Liver (tissue), 9 donors: Measurements from ENCODE around the gene ZNF292. TPM values are rescaled to one million over a fixed set of nuclear protein-coding genes. Genes with fewer than 3 reads are reported as not detected.

Source experiments
- DNase-seq: peaks from one replicate; pipeline ENCODE4 v3.0.0-alpha.2; 2017; ENCODE audit warnings: low spot score
- H3K27ac ChIP-seq, 2 donors: one replicate each; pipeline ENCODE4 v1.7.0; 2013; ENCODE audit warnings: inconsistent platforms in 2 of 2, low read length in 2 of 2, control low read depth in 1 of 2, low read depth in 1 of 2, mild to moderate bottlenecking in 1 of 2
- H3K27me3 ChIP-seq, 4 donors: one replicate each; pipeline versions ENCODE4 v1.6.1 to v1.7.0; 2013; ENCODE audit warnings: low read length in 3 of 4, inconsistent platforms in 1 of 4, mild to moderate bottlenecking in 1 of 4, moderate library complexity in 1 of 4; ENCODE audit not compliant: control insufficient read depth in 4 of 4, insufficient read depth in 4 of 4
- H3K36me3 ChIP-seq, 4 donors: one replicate each; pipeline versions ENCODE4 v1.6.1 to v1.7.0; 2013; ENCODE audit warnings: low read length in 3 of 4, mild to moderate bottlenecking in 3 of 4, low read depth in 1 of 4, moderate library complexity in 1 of 4; ENCODE audit not compliant: control insufficient read depth in 4 of 4, insufficient read depth in 3 of 4
- H3K4me1 ChIP-seq, 4 donors: one replicate each; pipeline versions ENCODE4 v1.6.1 to v1.7.0; 2013; ENCODE audit warnings: low read length in 3 of 4, mild to moderate bottlenecking in 3 of 4, moderate library complexity in 1 of 4; ENCODE audit not compliant: control insufficient read depth in 4 of 4, insufficient read depth in 4 of 4
- H3K4me3 ChIP-seq, 3 donors: one replicate each; pipeline versions ENCODE4 v1.6.1 to v1.7.0; 2013; ENCODE audit warnings: low read length in 3 of 3, control low read depth in 1 of 3, low read depth in 1 of 3, mild to moderate bottlenecking in 1 of 3
- H3K9ac ChIP-seq, 2 donors: one replicate each; pipeline ENCODE4 v1.7.0; 2013; ENCODE audit warnings: low read length in 2 of 2, mild to moderate bottlenecking in 2 of 2, moderate library complexity in 2 of 2, control low read depth in 1 of 2, low read depth in 1 of 2
- H3K9me3 ChIP-seq, 4 donors: one replicate each; pipeline versions ENCODE4 v1.6.1 to v1.7.0; 2013; ENCODE audit warnings: low read length in 3 of 4; ENCODE audit not compliant: control insufficient read depth in 4 of 4
- ATF3 ChIP-seq: IDR thresholded peaks from 2 replicates; pipeline ENCODE4 v1.6.1; 2016; ENCODE audit warnings: antibody characterized with exemption
- EGR1 ChIP-seq, 2 donors: IDR thresholded peaks; 2 replicates each; pipeline ENCODE4 v1.6.1; 2016 to 2018; ENCODE audit warnings: antibody characterized with exemption in 2 of 2, low read depth in 2 of 2
- GABPA ChIP-seq, 2 donors: IDR thresholded peaks in 1 of 2; conservative IDR thresholded peaks in 1 of 2; 2 replicates each; pipeline ENCODE4 v1.6.1; 2016; ENCODE audit warnings: antibody characterized with exemption in 2 of 2, mild to moderate bottlenecking in 1 of 2, moderate library complexity in 1 of 2
- HNF4A ChIP-seq, 2 donors: conservative IDR thresholded peaks; 2 replicates each; pipeline ENCODE4 v1.6.1; 2016; ENCODE audit warnings: antibody characterized with exemption in 2 of 2, mild to moderate bottlenecking in 2 of 2
- HNF4G ChIP-seq: IDR thresholded peaks from 2 replicates; pipeline ENCODE4 v1.6.1; 2016; ENCODE audit warnings: antibody characterized with exemption
- JUND ChIP-seq, 2 donors: IDR thresholded peaks; 2 replicates each; pipeline ENCODE4 v1.6.1; 2016; ENCODE audit warnings: antibody characterized with exemption in 2 of 2
- MAX ChIP-seq: IDR thresholded peaks from 2 replicates; pipeline ENCODE4 v1.6.1; 2016; ENCODE audit warnings: antibody characterized with exemption
- NR2F2 ChIP-seq: IDR thresholded peaks from 2 replicates; pipeline ENCODE4 v1.6.1; 2016; ENCODE audit warnings: antibody characterized with exemption
- RAD21 ChIP-seq, 2 donors: IDR thresholded peaks; 2 replicates each; pipeline ENCODE4 v1.6.1; 2016; ENCODE audit warnings: antibody characterized with exemption in 2 of 2, mild to moderate bottlenecking in 2 of 2
- RXRA ChIP-seq, 2 donors: IDR thresholded peaks; 2 replicates each; pipeline ENCODE4 v1.6.1; 2017 to 2018; ENCODE audit warnings: antibody characterized with exemption in 2 of 2, mild to moderate bottlenecking in 1 of 2
- SP1 ChIP-seq: IDR thresholded peaks from 2 replicates; pipeline ENCODE4 v1.6.1; 2018; ENCODE audit warnings: antibody characterized with exemption, mild to moderate bottlenecking
- TAF1 ChIP-seq: conservative IDR thresholded peaks from 2 replicates; pipeline ENCODE4 v1.6.1; 2016; ENCODE audit warnings: antibody characterized with exemption, mild to moderate bottlenecking
- YY1 ChIP-seq: IDR thresholded peaks from 2 replicates; pipeline ENCODE4 v1.6.1; 2016; ENCODE audit warnings: antibody characterized with exemption, mild to moderate bottlenecking
- WGBS: extraction: QIAGEN DNeasy Blood & Tissue Kit; methylation state at CpG from one replicate; pipeline ENCODE4 v1.1.7; 2013; 5-methylcytosine and 5-hydroxymethylcytosine counted together
- polyA plus RNA-seq, 2 donors: library from polyadenylated mRNA; stranded (reverse) in 1 of 2; unstranded in 1 of 2; fragments of 200-250 nt in 1 of 2; fragments of >200 nt in 1 of 2; fragmentation: Nextera tagmentation in 1 of 2; extraction: Ambion mirVana in 1 of 2; gene quantifications; one replicate each; pipeline versions ENCODE4 v1.2.1 to v1.2.3, GENCODE V29; 2013 to 2015
- total RNA-seq, 2 donors: library from RNA; depleted of rRNA; stranded (reverse); fragments of >200 nt; gene quantifications; one replicate each; pipeline ENCODE4 v1.2.3, GENCODE V29; 2014
- TF ChIP-seq, protein P1 (sequence below): fragments of 150-350 bp; IDR thresholded peaks from 2 replicates; pipeline ENCODE4 v1.5.1; 2017; ENCODE audit warnings: improper control_type of control experiment, low read depth, low read length; ENCODE audit not compliant: missing input control
- donor health status: healthy.
- donor health status: healthy.
- donor health status: healthy.
- donor health status: healthy.
- donor health status: healthy.

Gene ZNF292
- total and polyA plus RNA-seq, 4 donors = 2.7 to 16.4 (median 12.5) TPM

DNA sequence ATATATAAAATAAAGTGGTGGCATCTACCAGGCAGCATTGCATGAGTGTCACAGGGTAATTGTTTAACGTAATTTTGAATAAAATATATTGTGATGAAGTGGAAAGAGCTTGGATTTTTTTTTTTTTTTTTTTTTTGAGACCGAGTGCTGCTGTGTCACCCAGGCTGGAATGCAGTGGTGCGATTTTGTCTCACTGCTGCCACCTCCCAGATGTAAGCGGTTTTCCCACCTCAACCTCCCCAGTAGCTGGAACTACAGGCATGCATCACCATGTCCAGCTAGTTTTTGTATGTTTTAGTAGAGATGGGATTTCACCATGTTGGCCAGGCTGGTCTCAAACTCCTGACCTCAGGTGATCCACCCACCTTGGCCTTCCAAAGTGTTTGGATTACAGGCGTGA lies 85.9 kb downstream of the ZNF292 start:
- TF ChIP-seq NR2F2 = no peak
- no peak for TF ChIP-seq SP1
- no peak for TF ChIP-seq ATF3
- TF ChIP-seq, protein P1, sequence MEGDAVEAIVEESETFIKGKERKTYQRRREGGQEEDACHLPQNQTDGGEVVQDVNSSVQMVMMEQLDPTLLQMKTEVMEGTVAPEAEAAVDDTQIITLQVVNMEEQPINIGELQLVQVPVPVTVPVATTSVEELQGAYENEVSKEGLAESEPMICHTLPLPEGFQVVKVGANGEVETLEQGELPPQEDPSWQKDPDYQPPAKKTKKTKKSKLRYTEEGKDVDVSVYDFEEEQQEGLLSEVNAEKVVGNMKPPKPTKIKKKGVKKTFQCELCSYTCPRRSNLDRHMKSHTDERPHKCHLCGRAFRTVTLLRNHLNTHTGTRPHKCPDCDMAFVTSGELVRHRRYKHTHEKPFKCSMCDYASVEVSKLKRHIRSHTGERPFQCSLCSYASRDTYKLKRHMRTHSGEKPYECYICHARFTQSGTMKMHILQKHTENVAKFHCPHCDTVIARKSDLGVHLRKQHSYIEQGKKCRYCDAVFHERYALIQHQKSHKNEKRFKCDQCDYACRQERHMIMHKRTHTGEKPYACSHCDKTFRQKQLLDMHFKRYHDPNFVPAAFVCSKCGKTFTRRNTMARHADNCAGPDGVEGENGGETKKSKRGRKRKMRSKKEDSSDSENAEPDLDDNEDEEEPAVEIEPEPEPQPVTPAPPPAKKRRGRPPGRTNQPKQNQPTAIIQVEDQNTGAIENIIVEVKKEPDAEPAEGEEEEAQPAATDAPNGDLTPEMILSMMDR = no peak
- no peak for TF ChIP-seq RAD21 (IDR thresholded peaks at IDR 0.05)
- no peak for TF ChIP-seq MAX
- no peak for TF ChIP-seq GABPA (IDR thresholded peaks at IDR 0.05 in 1 of 2, conservative IDR thresholded peaks at IDR 0.05 in 1 of 2)
- TF ChIP-seq HNF4A (conservative IDR thresholded peaks at IDR 0.05) = no peak
- TF ChIP-seq HNF4G = no peak
- Histone ChIP-seq H3K27ac (no peak overlapping the region), H3K9me3 (no peaks in the 10 kb centered on the region), H3K27me3 (no peaks in the 10 kb centered on the region), H3K4me3 (no peak overlapping the region), H3K36me3 (peaks cover 0 to 11% (median 3%) of the 10 kb centered on the region in 4 donors), H3K4me1 (no peaks in the 10 kb centered on the region), H3K9ac (no peak overlapping the region)
- WGBS = 98% methylated on average over 5 of the region's 5 CpGs
- no peak for DNase-seq

GRCh38 chr6:87242311-87242710 lies 86.9 kb downstream of the ZNF292 start:
- H3K27ac ChIP-seq = no peak overlapping the region
- H3K4me3 ChIP-seq = no peak overlapping the region
- DNase-seq = no peak
- no peaks in the 10 kb centered on the region for H3K4me1 ChIP-seq
- H3K36me3 ChIP-seq = peaks cover under 1 to 13% (median 9%) of the 10 kb centered on the region in 4 donors
- no peak for TF ChIP-seq NR2F2
- TF ChIP-seq, protein P1 = no peak
- TF ChIP-seq JUND (IDR thresholded peaks at IDR 0.05) = no peak
- no peak for TF ChIP-seq YY1
- no peak for TF ChIP-seq RAD21 (IDR thresholded peaks at IDR 0.05)
- no peak for TF ChIP-seq EGR1 (IDR thresholded peaks at IDR 0.05; ENCODE audit: low read depth in 2 of 2)
- TF ChIP-seq HNF4A (conservative IDR thresholded peaks at IDR 0.05) = no peak
- no peak for TF ChIP-seq RXRA (IDR thresholded peaks at IDR 0.05)
- no peak for TF ChIP-seq TAF1
- TF ChIP-seq MAX = no peak
- TF ChIP-seq HNF4G = no peak
- no peak for TF ChIP-seq ATF3
- no peaks in the 10 kb centered on the region for H3K27me3 ChIP-seq
- no peak overlapping the region for H3K9ac ChIP-seq
- no peaks in the 10 kb centered on the region for H3K9me3 ChIP-seq
- 96% methylated on average over 4 of the region's 4 CpGs for WGBS
